ENCODE results near the gene MN1.

GRCh38 chr22:27761665-27762064 is 39.9 kb downstream of the MN1 start:
- TF ChIP-seq CTCF (IDR thresholded peaks at IDR 0.05) (no peak), POLR2A (IDR thresholded peaks at IDR 0.05) (no peak)
